HCT116 (cell line): Measurements from ENCODE around the gene SOBP. TPM values are rescaled to one million over a fixed set of nuclear protein-coding genes. Genes with fewer than 3 reads are reported as not detected.

ENCODE experiments used
- ATAC-seq: fragments of 200-7000 bp; cut with Tn5 transposase; 2 replicates; pipeline ENCODE4 v1.9.1; 2020; ENCODE audit warnings: mild to moderate bottlenecking, moderate library complexity
- BruUV-seq: library from RNA; stranded (reverse); fragments of 400-500 nt; replicated peaks from 2 replicates; lab custom pipeline; 2021; lab: Mats Ljungman, UMichigan
- CTCF ChIA-PET: fragments of 300-600 bp; sonication (Branson Sonifier 250); formaldehyde crosslinking; loops from one replicate; lab custom pipeline; 2021; ENCODE audit warnings: antibody characterized with exemption; lab: Charles Lee
- POLR2A ChIA-PET: fragments of 300-600, 350-600 bp; sonication (Branson Sonifier 250); formaldehyde crosslinking; loops from one replicate; lab custom pipeline; 2021; ENCODE audit warnings: antibody characterized with exemption; lab: Charles Lee
- RAD21 ChIA-PET, 2 experiments: fragments of 300-600 bp; sonication (Branson Sonifier 250); formaldehyde crosslinking; loops; one replicate each; lab custom pipeline; 2023; ENCODE audit warnings: low total read pairs in 2 of 2; ENCODE audit not compliant: uncharacterized antibody in 2 of 2, unreplicated experiment in 2 of 2, low non-redundant PET in 1 of 2; lab: Charles Lee
- DNase-seq: peaks from one replicate; pipeline ENCODE4 v3.0.0-alpha.2; 2010; ENCODE audit warnings: low read depth, low spot score
- H2AFZ ChIP-seq: fragments of 200-600 bp; shearing (Covaris generic), sonication (generic); 2 replicates; pipeline ENCODE4 v1.6.1; 2017; ENCODE audit warnings: low read depth, mixed run types, mixed read lengths, antibody characterized with exemption, low read length; ENCODE audit not compliant: poor library complexity, severe bottlenecking
- H3K27ac ChIP-seq: 2 replicates; pipeline ENCODE4 v1.5.1; 2012; ENCODE audit warnings: low read depth, low read length
- H3K27me3 ChIP-seq: fragments of 200-600 bp; sonication (generic); 2 replicates; pipeline ENCODE4 v1.6.1; 2016; ENCODE audit warnings: mixed run types, low read length, mixed read lengths; ENCODE audit not compliant: insufficient read depth
- H3K36me3 ChIP-seq, 2 experiments: fragments of 200-500 bp in 1 of 2; fragments of 200-600 bp in 1 of 2; sonication (Bioruptor generic) in 1 of 2; sonication (generic) in 1 of 2; 2 replicates each; pipeline versions ENCODE4 v1.5.1 to v1.6.1; 2014 to 2016; ENCODE audit warnings: low read length in 2 of 2, inconsistent platforms in 1 of 2, mixed read lengths in 1 of 2, mixed run types in 1 of 2; ENCODE audit not compliant: insufficient read depth in 2 of 2, control insufficient read depth in 1 of 2
- H3K4me1 ChIP-seq, 2 experiments: fragments of 200-600 bp in 1 of 2; sonication (generic) in 1 of 2; 2 replicates each; pipeline versions ENCODE4 v1.5.1 to v1.6.1; 2012 to 2017; ENCODE audit warnings: low read length in 2 of 2, inconsistent platforms in 1 of 2, mild to moderate bottlenecking in 1 of 2, mixed read lengths in 1 of 2, mixed run types in 1 of 2, moderate library complexity in 1 of 2; ENCODE audit not compliant: insufficient read depth in 2 of 2, control insufficient read depth in 1 of 2
- H3K4me2 ChIP-seq: fragments of 200-600 bp; sonication (generic); 2 replicates; pipeline ENCODE4 v1.6.1; 2017; ENCODE audit warnings: mixed run types, low read length, mixed read lengths
- H3K4me3 ChIP-seq, 2 experiments: fragments of 200-600 bp in 1 of 2; sonication (generic) in 1 of 2; replicated peaks in 1 of 2; 2 replicates each; pipeline ENCODE4 v1.5.1; 2011 to 2016; ENCODE audit warnings: low read length in 2 of 2, control low read depth in 1 of 2, low read depth in 1 of 2, mild to moderate bottlenecking in 1 of 2, mixed read lengths in 1 of 2, mixed run types in 1 of 2
- H3K79me2 ChIP-seq: fragments of 200-600 bp; sonication (generic); 2 replicates; pipeline ENCODE4 v1.6.1; 2017; ENCODE audit warnings: mild to moderate bottlenecking, mixed run types, low read length, moderate library complexity, mixed read lengths; ENCODE audit not compliant: insufficient read depth
- H3K9ac ChIP-seq: fragments of 200-600 bp; sonication (generic); 2 replicates; pipeline ENCODE4 v1.6.1; 2016; ENCODE audit warnings: low read length, mixed read lengths
- H3K9me2 ChIP-seq: fragments of 200-600 bp; sonication (generic), shearing (Covaris generic); 2 replicates; pipeline ENCODE4 v1.6.1; 2017; ENCODE audit warnings: mixed run types, mild to moderate bottlenecking, moderate library complexity; ENCODE audit not compliant: insufficient read depth
- H3K9me3 ChIP-seq, 2 experiments: fragments of 200-500 bp in 1 of 2; fragments of 200-600 bp in 1 of 2; sonication (Bioruptor generic) in 1 of 2; sonication (generic) in 1 of 2; 2 replicates each; pipeline ENCODE4 v1.6.1; 2014 to 2017; ENCODE audit warnings: low read length in 2 of 2, mixed read lengths in 2 of 2, inconsistent platforms in 1 of 2, low read depth in 1 of 2, mild to moderate bottlenecking in 1 of 2, mixed run types in 1 of 2, moderate library complexity in 1 of 2; ENCODE audit not compliant: control insufficient read depth in 1 of 2, insufficient read depth in 1 of 2
- H4K20me1 ChIP-seq: fragments of 200-600 bp; sonication (generic), shearing (Covaris generic); 2 replicates; pipeline ENCODE4 v1.6.1; 2017; ENCODE audit warnings: mixed run types, mild to moderate bottlenecking, moderate library complexity; ENCODE audit not compliant: insufficient read depth
- CBX3 ChIP-seq: IDR thresholded peaks from 2 replicates; pipeline ENCODE4 v1.6.1; 2012; ENCODE audit warnings: low read depth
- CEBPB ChIP-seq: IDR thresholded peaks from 2 replicates; pipeline ENCODE4 v1.6.1; 2012; ENCODE audit warnings: low read depth
- EGR1 ChIP-seq: IDR thresholded peaks from 2 replicates; pipeline ENCODE4 v1.6.1; 2012; ENCODE audit warnings: low read depth
- ELF1 ChIP-seq: IDR thresholded peaks from 2 replicates; pipeline ENCODE4 v1.6.1; 2012; ENCODE audit warnings: low read depth, borderline replicate concordance
- EZH2phosphoT487 ChIP-seq: fragments of 200-600 bp; IDR thresholded peaks from 2 replicates; pipeline ENCODE4 v1.6.1; 2018; ENCODE audit warnings: antibody characterized with exemption, borderline replicate concordance
- FOSL1 ChIP-seq: IDR thresholded peaks from 2 replicates; pipeline ENCODE4 v1.6.1; 2012; ENCODE audit warnings: low read depth
- POLR2A ChIP-seq: IDR thresholded peaks from 2 replicates; pipeline ENCODE4 v1.7.0; 2011; ENCODE audit warnings: borderline replicate concordance; ENCODE audit not compliant: insufficient read depth, insufficient read length; ENCODE audit errors: extremely low read depth
- RAD21 ChIP-seq: IDR thresholded peaks from 2 replicates; pipeline ENCODE4 v1.6.1; 2012; ENCODE audit warnings: low read depth, mild to moderate bottlenecking
- SIN3A ChIP-seq: IDR thresholded peaks from 2 replicates; pipeline ENCODE4 v1.6.1; 2012; ENCODE audit warnings: low read depth
- SP1 ChIP-seq: IDR thresholded peaks from 2 replicates; pipeline ENCODE4 v1.6.1; 2012; ENCODE audit warnings: low read depth
- SRF ChIP-seq: IDR thresholded peaks from 2 replicates; pipeline ENCODE4 v1.6.1; 2012; ENCODE audit warnings: low read depth
- YY1 ChIP-seq: IDR thresholded peaks from 2 replicates; pipeline ENCODE4 v1.6.1; 2011; ENCODE audit warnings: low read length, low read depth, moderate library complexity, mild to moderate bottlenecking; ENCODE audit not compliant: insufficient replicate concordance; ENCODE audit errors: extremely low read depth
- ZFX ChIP-seq: fragments of 450-650 bp; IDR thresholded peaks from 2 replicates; pipeline ENCODE4 v1.6.1; 2017
- ZNF274 ChIP-seq: fragments of 200-500 bp; sonication (Bioruptor generic); IDR thresholded peaks from 2 replicates; pipeline ENCODE4 v1.6.1; 2014; ENCODE audit warnings: mild to moderate bottlenecking, low read depth, low read length, inconsistent platforms
- intact Hi-C: fragments of 100-400 bp; cut with micrococcal nuclease; formaldehyde crosslinking; loops from 2 replicates; pipeline ENCODE4 v1.10.0; 2022
- total RNA-seq: library from RNA; stranded (reverse); gene quantifications from one replicate; pipeline ENCODE4 v1.2.1, GENCODE V29; 2021; ENCODE audit not compliant: unreplicated experiment
- TF ChIP-seq, protein P1 (sequence below): IDR thresholded peaks from 2 replicates; pipeline ENCODE4 v1.6.1; 2012
- TF ChIP-seq, protein P2 (sequence below): IDR thresholded peaks from 2 replicates; pipeline ENCODE4 v1.6.1; 2011; ENCODE audit warnings: mild to moderate bottlenecking, low read length, moderate library complexity; ENCODE audit not compliant: insufficient replicate concordance; ENCODE audit errors: extremely low read depth
- TF ChIP-seq, protein P3 (sequence below), 3 experiments: fragments of 200-600 bp in 1 of 3; sonication (generic) in 1 of 3; IDR thresholded peaks in 2 of 3; conservative IDR thresholded peaks in 1 of 3; 2 replicates each; pipeline ENCODE4 v1.5.1; 2012 to 2017; ENCODE audit warnings: low read depth in 2 of 3, low read length in 2 of 3, antibody characterized with exemption in 1 of 3, borderline replicate concordance in 1 of 3, control low read depth in 1 of 3, mild to moderate bottlenecking in 1 of 3, mixed read lengths in 1 of 3, mixed run types in 1 of 3, moderate library complexity in 1 of 3; ENCODE audit not compliant: insufficient read depth in 1 of 3
- TF ChIP-seq, protein P4 (sequence below): IDR thresholded peaks from 2 replicates; pipeline ENCODE4 v1.6.1; 2012; ENCODE audit warnings: low read depth
- TF ChIP-seq, protein P5 (sequence below): IDR thresholded peaks from 2 replicates; pipeline ENCODE4 v1.6.1; 2012

Gene SOBP
- total RNA-seq, 1 experiment from 2014 or later, result 2.6 TPM

DNA sequence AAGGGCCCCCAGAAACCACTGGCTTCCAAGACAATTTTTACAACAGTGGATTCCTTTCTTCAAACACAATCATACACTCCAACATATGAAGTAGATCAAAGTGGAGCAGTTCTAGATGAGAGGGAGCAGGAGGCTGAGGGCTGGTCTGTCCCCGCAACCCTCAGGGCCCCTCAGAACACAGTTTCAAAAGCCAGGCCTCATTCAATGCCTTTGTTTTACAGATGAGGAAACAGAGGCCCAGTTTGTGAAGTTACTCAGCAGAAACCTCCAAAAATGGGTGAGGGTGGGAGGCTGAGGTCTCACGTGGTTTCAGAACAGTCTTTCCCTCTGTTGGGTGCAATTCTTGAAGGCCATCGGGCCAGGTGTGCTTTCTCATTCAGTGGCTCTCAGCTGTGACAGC lies 199.3 kb downstream of the SOBP start:
- no peaks in the 10 kb centered on the region for H3K27me3 ChIP-seq
- H3K9ac ChIP-seq, result no peak overlapping the region
- no peak overlapping the region for H2AFZ ChIP-seq
- CTCF ChIA-PET, result no interaction called here
- H3K9me2 ChIP-seq, result no peaks in the 10 kb centered on the region
- TF ChIP-seq SP1 (no peak), YY1 (no peak), SRF (no peak), CBX3 (no peak), ELF1 (no peak), ZFX (no peak), RAD21 (no peak), FOSL1 (no peak), ZNF274 (no peak), EGR1 (no peak), POLR2A (no peak), SIN3A (no peak), EZH2phosphoT487 (no peak), CEBPB (no peak)
- TF ChIP-seq, protein P1, sequence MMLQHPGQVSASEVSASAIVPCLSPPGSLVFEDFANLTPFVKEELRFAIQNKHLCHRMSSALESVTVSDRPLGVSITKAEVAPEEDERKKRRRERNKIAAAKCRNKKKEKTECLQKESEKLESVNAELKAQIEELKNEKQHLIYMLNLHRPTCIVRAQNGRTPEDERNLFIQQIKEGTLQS, result no peak
- TF ChIP-seq, protein P2, sequence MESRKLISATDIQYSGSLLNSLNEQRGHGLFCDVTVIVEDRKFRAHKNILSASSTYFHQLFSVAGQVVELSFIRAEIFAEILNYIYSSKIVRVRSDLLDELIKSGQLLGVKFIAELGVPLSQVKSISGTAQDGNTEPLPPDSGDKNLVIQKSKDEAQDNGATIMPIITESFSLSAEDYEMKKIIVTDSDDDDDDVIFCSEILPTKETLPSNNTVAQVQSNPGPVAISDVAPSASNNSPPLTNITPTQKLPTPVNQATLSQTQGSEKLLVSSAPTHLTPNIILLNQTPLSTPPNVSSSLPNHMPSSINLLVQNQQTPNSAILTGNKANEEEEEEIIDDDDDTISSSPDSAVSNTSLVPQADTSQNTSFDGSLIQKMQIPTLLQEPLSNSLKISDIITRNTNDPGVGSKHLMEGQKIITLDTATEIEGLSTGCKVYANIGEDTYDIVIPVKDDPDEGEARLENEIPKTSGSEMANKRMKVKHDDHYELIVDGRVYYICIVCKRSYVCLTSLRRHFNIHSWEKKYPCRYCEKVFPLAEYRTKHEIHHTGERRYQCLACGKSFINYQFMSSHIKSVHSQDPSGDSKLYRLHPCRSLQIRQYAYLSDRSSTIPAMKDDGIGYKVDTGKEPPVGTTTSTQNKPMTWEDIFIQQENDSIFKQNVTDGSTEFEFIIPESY, result no peak
- TF ChIP-seq, protein P3, sequence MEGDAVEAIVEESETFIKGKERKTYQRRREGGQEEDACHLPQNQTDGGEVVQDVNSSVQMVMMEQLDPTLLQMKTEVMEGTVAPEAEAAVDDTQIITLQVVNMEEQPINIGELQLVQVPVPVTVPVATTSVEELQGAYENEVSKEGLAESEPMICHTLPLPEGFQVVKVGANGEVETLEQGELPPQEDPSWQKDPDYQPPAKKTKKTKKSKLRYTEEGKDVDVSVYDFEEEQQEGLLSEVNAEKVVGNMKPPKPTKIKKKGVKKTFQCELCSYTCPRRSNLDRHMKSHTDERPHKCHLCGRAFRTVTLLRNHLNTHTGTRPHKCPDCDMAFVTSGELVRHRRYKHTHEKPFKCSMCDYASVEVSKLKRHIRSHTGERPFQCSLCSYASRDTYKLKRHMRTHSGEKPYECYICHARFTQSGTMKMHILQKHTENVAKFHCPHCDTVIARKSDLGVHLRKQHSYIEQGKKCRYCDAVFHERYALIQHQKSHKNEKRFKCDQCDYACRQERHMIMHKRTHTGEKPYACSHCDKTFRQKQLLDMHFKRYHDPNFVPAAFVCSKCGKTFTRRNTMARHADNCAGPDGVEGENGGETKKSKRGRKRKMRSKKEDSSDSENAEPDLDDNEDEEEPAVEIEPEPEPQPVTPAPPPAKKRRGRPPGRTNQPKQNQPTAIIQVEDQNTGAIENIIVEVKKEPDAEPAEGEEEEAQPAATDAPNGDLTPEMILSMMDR (IDR thresholded peaks at IDR 0.05 in 2 of 3, conservative IDR thresholded peaks at IDR 0.05 in 1 of 3; ENCODE audit: borderline replicate concordance in 1 of 3, insufficient read depth in 1 of 3, low read depth in 2 of 3, low read length in 2 of 3), result no peak
- TF ChIP-seq, protein P4, sequence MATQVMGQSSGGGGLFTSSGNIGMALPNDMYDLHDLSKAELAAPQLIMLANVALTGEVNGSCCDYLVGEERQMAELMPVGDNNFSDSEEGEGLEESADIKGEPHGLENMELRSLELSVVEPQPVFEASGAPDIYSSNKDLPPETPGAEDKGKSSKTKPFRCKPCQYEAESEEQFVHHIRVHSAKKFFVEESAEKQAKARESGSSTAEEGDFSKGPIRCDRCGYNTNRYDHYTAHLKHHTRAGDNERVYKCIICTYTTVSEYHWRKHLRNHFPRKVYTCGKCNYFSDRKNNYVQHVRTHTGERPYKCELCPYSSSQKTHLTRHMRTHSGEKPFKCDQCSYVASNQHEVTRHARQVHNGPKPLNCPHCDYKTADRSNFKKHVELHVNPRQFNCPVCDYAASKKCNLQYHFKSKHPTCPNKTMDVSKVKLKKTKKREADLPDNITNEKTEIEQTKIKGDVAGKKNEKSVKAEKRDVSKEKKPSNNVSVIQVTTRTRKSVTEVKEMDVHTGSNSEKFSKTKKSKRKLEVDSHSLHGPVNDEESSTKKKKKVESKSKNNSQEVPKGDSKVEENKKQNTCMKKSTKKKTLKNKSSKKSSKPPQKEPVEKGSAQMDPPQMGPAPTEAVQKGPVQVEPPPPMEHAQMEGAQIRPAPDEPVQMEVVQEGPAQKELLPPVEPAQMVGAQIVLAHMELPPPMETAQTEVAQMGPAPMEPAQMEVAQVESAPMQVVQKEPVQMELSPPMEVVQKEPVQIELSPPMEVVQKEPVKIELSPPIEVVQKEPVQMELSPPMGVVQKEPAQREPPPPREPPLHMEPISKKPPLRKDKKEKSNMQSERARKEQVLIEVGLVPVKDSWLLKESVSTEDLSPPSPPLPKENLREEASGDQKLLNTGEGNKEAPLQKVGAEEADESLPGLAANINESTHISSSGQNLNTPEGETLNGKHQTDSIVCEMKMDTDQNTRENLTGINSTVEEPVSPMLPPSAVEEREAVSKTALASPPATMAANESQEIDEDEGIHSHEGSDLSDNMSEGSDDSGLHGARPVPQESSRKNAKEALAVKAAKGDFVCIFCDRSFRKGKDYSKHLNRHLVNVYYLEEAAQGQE, result no peak
- TF ChIP-seq, protein P5, sequence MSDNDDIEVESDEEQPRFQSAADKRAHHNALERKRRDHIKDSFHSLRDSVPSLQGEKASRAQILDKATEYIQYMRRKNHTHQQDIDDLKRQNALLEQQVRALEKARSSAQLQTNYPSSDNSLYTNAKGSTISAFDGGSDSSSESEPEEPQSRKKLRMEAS, result no peak
- BruUV-seq, result no TSS peak
- H3K27ac ChIP-seq, result no peak overlapping the region
- H3K79me2 ChIP-seq, result no peaks in the 10 kb centered on the region
- RAD21 ChIA-PET, result no interaction called here
- no peaks in the 10 kb centered on the region for H3K36me3 ChIP-seq
- no peak for DNase-seq
- intact Hi-C loops, result no loop called here
- POLR2A ChIA-PET, result no interaction called here
- no peaks in the 10 kb centered on the region for H4K20me1 ChIP-seq
- ATAC-seq, result no peak
- no peak overlapping the region for H3K4me2 ChIP-seq
- H3K9me3 ChIP-seq, result no peaks in the 10 kb centered on the region
- H3K4me1 ChIP-seq, result no peaks in the 10 kb centered on the region
- no peak overlapping the region for H3K4me3 ChIP-seq
